GM21717 (cell line): ENCODE data around the gene DTWD1.
"Not testable (repeated sequence)": the region's sequence is repeated elsewhere in the genome, so short reads cannot be mapped to it uniquely, and the experiment has no call there.

ENCODE experiments used
- ATAC-seq: cut with Tn5 transposase; IDR thresholded peaks from one replicate; pipeline ENCODE4 v1.9.1; 2021; ENCODE audit warnings: mild to moderate bottlenecking, moderate library complexity; ENCODE audit not compliant: unreplicated experiment

DTWD1 gene

GRCh38 chr15:49620658-49621368, at the start of gene DTWD1, which contains the start of gene FAM227B:
Gene DTWD1 (plus strand): TSS chr15:49621048. CDS start chr15:49625168, 4,120 bp downstream.
Gene FAM227B (minus strand): TSS chr15:49620818. CDS start chr15:49615171, 5,647 bp downstream.
- peak; percentile 97 for ATAC-seq

- ATAC-seq = no peak
Measured at GRCh38 chr15:49573421-49573820, 47.4 kb upstream of the DTWD1 start.

GRCh38 chr15:49589030-49589429, 31.8 kb upstream of the DTWD1 start:
- ATAC-seq = peak; percentile 86

GRCh38 chr15:49592829-49593316, 28.0 kb upstream of the DTWD1 start:
- ATAC-seq = not testable (repeated sequence)

GRCh38 chr15:49604625-49605409, 16.0 kb upstream of the DTWD1 start:
- ATAC-seq = no peak

GRCh38 chr15:49605588-49605987, 15.3 kb upstream of the DTWD1 start:
- no peak for ATAC-seq

- no peak for ATAC-seq
Measured at GRCh38 chr15:49606594-49606993, 14.3 kb upstream of the DTWD1 start.

GRCh38 chr15:49610157-49610918, 10.5 kb upstream of the DTWD1 start:
- no peak for ATAC-seq

- not testable (repeated sequence) for ATAC-seq
Measured at GRCh38 chr15:49612240-49612639, 8.6 kb upstream of the DTWD1 start.

- ATAC-seq = no peak
Measured at GRCh38 chr15:49619226-49619625, 1.6 kb upstream of the DTWD1 start.

- ATAC-seq = no peak
Measured at GRCh38 chr15:49620199-49620598, 649 bp upstream of the DTWD1 start.

GRCh38 chr15:49621401-49621811, 558 bp downstream of the DTWD1 start:
- no peak for ATAC-seq

- ATAC-seq = no peak
Measured at GRCh38 chr15:49621887-49622286, 1.0 kb downstream of the DTWD1 start.

- ATAC-seq = no peak
Measured at GRCh38 chr15:49622561-49622960, 1.7 kb downstream of the DTWD1 start.

GRCh38 chr15:49624056-49624455, 3.2 kb downstream of the DTWD1 start:
- ATAC-seq = no peak

GRCh38 chr15:49625460-49626036, 4.7 kb downstream of the DTWD1 start:
- ATAC-seq = no peak

- ATAC-seq = no peak
Measured at GRCh38 chr15:49627407-49627877, 6.6 kb downstream of the DTWD1 start.

GRCh38 chr15:49628379-49628778, 7.5 kb downstream of the DTWD1 start:
- no peak for ATAC-seq

GRCh38 chr15:49637857-49638256, 17.0 kb downstream of the DTWD1 start:
- no peak for ATAC-seq

GRCh38 chr15:49644364-49644794, 23.5 kb downstream of the DTWD1 start:
- ATAC-seq = no peak

- ATAC-seq = no peak
Measured at GRCh38 chr15:49645277-49645676, 24.4 kb downstream of the DTWD1 start.
